Kidney capillary endothelial cell (primary cell): ENCODE results near the gene CACNA1E.
"Not testable (repeated sequence)": the region's sequence is repeated elsewhere in the genome, so short reads cannot be mapped to it uniquely, and the experiment has no call there.

Source experiments
- DNase-seq: peaks from one replicate; pipeline ENCODE4 v3.0.0-alpha.2; 2018; ENCODE audit warnings: low spot score

CACNA1E gene

DNA sequence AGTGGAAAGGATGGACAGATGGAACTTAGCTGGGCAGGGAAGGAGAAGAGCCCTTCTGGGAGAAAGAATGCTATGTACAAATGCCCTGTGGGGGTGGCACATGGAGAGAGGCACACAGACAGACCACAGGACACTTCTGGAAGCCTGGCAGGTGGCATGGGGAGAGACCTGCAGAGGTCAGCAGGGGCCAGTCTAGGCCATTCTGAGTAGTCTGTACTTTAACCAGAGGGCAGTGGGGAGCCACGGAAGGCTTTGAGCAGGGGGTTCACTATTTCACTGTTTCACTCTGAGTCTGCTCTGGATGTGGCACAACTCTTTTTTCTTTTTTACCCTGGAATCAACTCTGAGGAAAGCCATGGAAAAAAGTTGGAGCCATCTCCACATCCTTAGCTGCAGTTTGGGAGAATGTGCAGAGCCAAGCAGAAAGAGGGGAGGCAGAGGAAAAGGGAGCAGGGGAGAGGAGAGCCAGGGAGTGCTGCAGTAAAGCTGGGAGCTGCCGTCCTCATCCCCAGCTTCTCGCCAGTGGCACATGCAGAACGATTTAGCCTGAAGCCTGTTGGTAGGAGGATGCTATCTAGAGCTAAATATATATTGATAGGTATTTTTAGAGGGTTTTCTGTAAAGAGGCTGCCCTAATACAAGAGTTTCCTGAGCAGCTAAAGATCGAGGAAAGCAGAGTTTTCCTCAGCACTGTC lies 34.0 kb downstream of the CACNA1E start:
- DNase-seq = no peak

DNA sequence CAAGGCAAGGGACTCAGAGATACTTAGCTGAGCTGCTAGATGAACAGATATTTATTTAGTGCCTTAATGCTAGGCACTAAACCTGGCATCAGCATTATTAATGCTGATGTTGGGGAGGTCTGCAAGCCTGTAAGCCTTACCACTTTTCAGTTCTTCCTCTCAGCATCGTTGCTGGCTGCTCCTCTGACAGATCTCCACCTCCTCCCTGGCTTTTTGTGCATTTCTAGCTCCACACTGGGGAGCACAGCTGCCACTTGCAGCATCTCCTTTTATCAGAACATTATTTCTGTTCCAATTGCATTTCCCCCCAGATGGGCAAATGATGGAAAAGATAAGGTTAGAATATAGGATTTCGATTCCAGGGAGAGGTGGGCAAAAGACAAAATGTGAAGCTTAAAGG lies 34.8 kb downstream of the CACNA1E start:
- no peak for DNase-seq

DNA sequence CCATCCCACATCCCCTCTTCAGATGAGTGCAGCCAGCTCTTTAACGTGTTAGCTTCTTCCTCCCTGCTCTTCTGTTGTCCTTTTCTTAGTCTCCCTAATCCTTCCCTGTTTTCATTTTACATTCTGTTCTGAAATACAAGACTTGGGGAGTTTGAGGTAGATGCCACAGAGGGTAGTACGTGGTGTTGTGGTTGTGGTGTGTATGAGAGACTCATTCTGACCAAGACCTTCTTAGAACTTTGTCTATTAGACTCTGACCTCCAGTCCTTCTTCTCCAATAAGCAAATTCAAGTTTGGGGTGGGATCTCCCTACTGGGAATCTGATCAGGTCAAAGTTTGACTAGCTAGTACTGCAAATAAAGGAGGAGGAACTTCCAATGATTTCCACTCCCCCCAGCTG lies 39.5 kb downstream of the CACNA1E start:
- DNase-seq = no peak

DNA sequence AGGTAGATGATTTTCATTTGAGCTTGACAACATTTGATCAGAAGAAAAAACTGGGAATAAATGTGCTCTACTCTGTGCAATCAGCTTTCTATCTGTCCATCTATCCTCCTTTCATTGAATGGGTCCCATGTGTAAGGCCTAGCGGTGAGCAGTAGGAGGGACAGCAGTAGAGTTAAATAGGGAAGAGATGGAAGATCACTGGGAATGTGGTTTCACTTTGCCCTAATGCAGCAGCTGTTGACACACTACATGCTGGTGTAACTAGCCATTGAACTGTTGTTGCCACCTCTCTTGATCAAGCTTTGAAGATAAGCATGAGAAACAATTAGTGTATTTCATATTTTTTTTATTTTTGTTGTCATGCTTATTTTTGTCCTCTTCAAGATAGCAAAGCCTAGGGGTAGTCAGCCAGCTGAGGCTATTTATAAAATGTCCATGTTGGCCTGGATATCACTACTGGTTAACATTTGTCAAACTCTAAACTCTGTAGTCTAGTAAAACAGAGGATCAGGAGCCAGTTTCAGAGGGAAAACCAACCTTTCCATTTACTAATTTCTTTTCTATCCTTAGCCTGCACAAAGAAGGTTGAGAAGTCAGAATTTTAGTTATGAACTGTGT lies 41.9 kb downstream of the CACNA1E start:
- no peak for DNase-seq

DNA sequence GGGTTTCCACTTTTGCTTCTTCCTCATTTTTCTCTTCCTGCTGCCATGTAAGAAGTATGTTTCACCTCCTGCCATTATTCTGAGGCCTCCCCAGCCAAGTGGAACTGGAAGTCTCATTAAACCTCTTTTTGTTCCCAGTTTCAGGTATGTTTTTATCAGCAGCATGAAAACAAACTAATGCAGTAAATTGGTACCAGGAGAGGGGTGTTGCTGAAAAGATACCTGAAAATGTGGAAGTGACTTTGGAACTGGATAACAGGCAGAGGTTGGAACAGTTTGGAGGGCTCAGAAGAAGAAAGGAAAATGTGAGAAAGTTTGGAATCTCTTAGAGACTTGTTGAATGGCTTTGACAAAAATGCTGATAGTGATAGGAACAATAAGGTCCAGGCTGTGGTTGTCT lies 44.9 kb downstream of the CACNA1E start:
- not testable (repeated sequence) for DNase-seq

DNA sequence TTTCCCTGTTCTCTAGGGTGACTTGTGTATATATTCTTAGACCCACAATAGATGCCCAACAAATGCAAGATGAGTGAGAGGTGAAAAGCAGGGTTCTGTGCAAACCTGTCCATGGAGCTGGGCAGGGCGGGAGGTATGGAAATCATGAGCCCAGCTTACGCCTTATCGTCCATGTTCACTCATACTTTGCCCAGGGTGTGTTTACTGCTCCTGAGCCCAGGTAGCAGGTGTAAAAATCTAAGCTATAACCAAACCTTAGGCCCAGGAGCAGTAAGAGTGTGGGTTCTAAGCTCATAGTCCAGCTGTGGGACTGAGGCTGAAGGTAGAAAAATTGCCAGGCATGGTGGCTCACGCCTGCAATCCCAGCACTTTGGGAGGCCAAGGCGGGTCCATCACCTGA lies 48.1 kb downstream of the CACNA1E start:
- no peak for DNase-seq

DNA sequence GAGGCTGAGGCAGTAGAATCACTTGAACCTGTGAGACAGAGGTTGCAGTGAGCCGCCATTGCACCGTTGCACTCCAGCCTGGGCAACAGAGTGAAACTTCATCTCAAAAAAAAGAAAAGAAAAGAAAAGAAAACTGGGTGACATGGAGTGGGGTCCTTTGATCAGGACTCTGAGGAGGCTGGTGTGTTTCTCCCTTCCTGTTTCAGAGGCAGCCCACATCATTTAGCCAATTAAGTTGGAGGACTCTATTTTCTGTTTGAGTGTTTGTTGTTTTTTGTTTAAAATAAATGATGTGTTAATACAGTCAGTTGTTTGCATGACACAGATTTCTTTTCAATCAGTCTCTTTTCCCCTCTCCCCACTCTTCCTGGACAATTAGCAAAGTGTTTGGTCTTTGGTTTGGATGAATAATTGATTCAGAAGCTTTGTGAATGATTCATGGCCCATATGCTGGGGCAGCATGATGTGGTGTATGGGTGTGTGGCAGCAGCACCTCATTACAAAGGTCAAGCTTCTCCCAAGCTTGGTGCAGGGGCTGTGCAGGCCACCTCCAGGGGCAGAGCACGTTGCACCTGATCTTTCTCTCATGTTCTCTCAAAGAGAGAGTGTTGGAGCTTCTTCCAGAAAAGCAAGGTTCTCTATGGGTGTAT lies 48.8 kb downstream of the CACNA1E start:
- no peak for DNase-seq

DNA sequence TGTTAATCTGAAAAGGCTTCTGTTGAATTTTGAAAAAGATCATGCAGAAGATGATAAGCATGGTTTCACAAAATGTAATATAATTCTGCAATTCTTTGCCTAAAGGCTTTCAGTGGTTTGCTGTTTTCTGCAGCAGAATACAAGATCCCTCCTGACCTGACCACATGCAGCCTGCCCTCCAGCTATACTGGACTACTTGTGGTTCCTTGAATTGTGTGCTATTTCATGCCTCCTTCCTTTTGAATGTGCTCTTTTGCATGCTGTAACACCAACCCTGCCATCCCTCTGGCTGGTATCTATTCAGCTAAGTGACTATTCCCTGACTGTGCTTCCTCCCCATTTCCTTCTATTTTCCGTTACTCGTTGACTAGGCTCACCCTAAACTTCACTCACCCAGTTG lies 55.5 kb downstream of the CACNA1E start:
- DNase-seq = no peak

DNA sequence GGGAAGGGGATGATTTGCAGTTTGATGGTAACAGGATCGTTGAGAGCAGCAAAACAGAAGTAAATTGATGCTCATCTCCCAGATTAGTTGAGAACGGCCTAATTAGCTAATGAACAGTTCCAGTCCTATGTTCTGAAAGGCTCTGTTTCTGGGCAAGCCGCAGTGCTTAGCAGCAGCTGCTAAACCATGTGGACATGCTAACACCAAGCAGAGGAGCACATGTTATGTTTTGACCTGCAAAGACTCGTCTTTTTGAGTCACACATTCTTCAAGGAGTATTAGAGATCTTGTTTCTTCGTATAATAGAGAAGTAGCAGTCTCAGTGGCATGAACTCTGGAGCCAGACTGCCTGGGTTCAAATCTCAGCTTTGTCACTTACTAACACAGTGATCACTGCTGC lies 58.1 kb downstream of the CACNA1E start:
- DNase-seq = no peak

DNA sequence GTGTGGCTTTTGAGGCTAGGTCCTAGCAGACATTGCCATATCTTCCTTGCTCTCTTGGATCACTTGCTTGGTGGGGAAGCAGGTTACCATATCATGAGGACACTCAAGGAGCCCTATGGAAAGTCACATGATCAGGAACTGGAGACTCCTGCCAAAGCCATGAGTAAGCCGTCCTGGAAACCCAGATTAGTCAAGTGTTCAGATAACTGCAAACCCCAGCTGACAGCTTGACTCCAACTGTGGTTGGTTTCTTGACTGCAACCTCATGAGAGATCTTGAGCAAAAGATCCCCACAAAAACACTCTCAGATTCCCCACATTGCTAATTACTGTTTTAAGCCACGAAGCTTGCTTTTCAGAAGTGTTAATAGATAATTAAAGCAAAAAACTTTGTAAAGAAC lies 58.6 kb downstream of the CACNA1E start:
- DNase-seq = no peak

DNA sequence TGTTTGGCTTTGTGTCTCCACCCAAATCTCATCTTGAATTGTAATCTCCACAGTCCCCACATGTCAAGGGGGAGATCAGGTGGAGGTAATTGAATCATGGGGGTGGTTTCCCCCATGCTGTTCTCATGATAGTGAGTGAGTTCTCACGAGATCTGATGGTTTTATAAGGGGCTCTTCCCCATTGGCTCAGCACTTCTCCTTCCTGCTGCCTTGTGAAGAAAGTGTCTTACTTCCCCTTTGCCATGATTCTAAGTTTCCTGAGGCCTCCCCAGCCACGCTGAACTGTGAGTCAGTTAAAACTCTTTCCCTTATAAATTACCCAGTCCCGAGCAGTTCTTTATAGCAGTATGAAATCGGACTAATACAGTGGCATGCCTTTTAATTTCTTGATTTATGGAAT lies 59.1 kb downstream of the CACNA1E start:
- DNase-seq = not testable (repeated sequence)

DNA sequence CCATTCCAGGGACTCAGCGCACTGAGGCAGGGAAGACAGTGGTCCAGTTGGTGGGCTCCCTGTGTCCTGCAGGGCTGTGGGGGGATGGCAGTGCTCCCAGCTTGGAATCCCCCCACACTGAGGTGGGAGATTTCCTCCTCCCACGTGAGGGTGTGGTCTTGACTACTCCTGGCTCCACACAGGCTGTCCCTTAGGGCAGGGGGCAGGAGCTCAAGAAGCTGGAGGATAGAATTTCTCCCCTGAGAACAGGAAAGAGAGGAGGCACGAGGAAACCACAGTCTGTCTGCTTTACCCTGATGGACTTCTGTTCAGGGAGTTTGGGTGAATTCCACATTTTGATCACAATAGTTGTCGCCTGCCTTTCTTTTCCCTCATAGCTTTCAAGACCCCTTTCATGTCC lies 62.1 kb downstream of the CACNA1E start:
- DNase-seq = no peak

DNA sequence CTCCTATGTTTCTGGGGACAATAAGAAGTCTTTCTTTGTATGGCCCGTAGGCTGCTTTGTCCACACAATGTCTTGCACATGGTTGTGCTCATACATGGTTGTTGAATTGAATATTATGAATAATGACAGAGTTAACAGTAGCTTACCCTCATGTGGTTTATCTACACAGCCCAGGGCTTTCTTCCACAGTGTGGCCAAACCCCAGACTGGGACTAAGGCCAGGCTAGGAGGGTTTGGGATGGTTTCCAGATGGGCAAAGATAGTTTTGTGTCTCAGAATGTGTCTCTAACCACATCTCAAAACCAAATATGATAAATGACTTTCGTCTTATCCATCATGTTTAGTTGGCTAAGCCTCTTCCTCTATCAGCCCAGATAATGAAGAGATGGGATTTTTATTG lies 65.2 kb downstream of the CACNA1E start:
- DNase-seq = no peak

DNA sequence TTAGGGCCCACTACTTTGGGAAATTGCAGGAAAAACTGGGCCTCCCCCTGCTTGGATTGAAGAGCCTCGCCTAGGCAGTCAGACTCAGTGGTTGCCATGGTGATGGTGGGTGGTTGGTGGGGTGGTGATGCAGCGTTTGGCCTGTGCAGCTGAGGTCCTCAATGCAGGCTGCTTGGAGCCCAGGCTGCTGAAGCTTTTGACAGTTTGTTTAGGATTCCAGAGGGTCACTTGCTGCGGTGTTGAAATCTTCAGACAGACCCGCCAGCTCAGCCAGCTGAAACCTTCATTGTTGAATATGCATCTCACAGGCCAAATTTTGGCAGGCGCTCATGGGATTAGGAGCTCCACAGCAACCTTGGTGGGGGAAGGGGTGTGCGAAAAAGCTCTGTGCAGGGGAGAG lies 67.9 kb downstream of the CACNA1E start:
- DNase-seq = no peak

DNA sequence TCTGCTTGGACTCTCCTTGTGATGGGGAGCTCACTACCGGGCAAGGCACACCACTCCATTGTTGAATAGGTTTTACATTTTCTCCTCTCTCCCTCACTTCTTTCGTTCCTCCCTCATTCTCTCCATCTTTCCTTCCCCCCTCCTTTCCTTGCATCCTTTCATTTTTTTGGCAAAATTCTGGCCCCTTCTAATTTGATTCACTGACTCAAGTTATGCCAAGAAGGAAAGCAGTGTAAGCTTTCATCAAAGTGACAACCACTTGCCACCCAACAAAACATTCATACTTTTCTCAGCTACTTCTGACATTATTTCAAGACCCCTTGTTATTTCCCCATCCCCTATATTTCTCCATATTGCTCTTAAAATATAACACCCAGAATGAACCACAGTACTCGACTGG lies 68.4 kb downstream of the CACNA1E start:
- DNase-seq = no peak

DNA sequence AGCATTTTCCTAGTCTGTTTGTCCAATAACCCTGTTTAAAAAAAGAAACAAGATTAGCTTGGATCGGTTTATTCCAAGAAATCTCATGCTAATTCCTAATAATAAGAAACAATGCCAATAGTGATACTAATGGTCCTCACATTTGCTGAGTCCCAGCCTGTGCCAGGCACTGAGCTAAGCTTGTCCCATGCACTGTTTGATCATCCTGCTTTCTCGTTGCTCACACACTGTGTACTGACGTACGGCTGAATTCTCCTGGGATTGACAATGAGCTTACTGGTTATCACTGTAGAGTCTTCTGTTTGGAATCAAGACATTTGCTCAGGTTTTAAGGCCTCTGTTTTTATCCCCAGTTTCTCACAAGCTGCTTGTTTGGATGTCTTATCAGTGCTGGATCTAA lies 71.1 kb downstream of the CACNA1E start:
- no peak for DNase-seq

DNA sequence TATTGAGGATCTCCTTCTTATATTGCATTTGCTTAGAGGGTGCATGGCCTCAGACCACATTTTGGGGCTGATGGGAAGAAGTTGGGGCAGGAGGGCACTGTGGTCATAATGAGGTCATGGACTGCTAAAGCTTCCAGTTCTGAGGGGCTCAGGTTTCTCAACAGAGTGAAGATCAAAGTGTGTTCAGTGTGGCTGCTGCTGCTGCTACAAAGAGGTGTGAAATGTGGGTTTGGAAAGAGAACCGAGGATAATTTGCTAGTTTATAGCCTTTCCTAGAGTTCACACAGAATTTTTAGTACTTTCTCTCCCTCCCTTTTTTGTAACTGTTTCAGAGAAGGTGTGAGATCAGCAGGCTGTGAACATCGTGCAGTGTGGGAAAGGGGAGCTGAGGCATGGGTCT lies 73.3 kb downstream of the CACNA1E start:
- no peak for DNase-seq

DNA sequence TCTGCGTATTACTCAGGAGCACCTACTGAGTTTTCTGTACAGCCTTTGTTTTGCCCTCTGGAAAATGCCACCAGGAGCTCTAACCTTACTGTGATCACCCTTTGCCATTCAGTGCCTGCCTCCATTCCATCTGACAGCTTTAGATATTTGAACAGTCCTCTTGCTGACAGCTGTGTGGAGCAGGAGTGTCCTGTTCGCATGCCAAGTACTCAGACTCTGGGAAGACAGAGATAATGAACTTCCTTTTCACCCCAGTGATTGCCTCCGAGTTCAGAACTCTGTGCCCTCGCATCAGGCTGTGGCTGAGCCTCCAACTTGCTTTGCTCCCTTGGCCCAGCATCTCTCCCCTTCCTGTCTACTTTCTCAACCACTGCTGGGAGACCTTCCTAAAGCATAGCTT lies 74.0 kb downstream of the CACNA1E start:
- no peak for DNase-seq

DNA sequence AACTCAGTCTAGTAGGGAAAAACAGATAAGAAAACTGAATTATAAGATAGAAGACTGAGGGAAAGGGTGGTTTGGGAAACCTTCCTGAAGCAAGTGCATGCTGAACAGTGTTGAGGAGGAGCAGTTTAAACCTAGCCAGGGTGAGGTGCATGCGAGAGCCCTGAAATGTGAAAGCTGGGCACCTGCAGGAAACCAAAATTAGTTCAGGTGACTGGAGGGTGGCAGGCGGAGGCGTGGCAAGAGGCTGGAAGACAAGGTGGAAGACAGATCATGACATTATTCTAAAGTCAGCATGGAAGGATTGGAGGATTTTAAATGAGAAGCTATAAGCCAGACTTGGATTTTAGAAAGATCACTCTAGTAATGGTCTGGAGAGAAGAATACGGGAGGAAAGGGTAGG lies 75.1 kb downstream of the CACNA1E start:
- DNase-seq = no peak

DNA sequence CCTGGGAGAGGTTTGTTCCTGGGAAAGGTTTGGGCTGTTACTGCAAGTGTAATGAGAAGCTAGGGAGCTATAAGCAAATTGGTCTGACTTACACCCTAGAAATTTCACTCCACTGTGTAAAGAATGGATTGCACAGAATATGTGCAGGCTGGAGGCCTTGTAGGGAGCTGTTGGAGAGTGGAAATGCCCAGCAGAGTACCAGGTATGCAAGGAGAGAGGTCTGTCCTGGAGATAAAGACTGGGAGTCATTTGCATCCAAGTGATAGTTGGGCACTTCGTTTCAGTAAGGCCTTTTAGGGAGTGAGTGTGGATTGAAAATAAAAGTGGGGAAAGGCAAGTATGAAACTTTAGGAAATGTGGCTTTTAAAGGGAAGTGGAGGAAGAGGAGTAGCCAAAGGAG lies 75.8 kb downstream of the CACNA1E start:
- no peak for DNase-seq

DNA sequence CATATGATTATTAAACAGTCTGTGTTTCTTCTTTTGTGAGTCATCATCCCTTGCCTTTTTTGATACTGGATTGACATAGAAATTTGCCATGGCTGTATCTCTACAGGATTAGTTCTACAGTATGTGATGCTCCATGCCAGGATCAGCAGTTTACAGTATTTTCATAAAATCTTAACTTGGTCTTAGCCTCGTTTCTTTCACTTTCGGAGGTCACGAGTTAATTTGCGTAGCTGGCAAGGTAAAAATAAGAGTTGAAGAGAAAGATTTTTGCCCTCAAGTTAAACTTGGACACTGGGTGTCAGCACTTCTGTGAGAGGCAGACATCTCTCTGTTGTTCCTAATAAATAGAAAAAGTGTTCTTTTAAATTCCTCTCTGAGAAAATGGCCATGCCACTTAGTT lies 79.1 kb downstream of the CACNA1E start:
- DNase-seq = no peak

DNA sequence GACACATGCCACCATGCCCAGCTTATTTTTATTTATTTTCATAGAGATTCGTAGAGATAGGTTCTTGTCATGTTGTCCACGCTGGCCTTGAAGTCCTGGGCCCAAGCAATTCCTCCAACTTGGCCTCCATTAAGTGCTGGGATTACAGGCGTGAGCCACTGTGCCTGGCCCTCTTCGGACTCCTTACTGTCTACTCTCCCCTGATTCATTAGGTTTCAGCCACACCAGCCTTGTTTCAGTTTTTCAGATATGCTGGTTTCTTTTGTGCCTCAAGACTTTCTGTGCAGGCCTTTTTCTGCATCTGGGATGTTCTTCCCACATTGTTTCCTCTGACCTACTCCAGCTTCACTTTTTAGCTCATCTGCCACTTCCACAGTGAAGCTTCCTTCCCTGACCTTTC lies 85.4 kb downstream of the CACNA1E start:
- DNase-seq = no peak

DNA sequence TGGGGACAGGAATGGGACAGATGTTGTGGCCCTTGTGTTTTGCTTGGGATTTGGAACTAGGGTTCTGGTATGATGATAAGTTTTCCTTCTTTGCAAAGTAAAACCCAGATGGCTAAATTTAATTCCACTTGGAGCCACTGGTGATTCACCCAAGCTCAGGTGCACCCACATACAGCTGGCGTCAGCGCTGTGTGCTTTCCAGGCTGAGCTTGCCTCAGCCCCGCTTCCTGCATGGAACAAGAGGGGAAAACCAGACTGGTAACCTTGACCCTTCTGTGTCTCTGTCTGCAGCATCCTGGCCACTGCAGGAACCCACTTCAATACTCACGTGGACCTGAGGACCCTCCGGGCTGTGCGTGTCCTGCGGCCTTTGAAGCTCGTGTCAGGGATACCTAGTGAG lies 94.2 kb downstream of the CACNA1E start:
- no peak for DNase-seq

DNA sequence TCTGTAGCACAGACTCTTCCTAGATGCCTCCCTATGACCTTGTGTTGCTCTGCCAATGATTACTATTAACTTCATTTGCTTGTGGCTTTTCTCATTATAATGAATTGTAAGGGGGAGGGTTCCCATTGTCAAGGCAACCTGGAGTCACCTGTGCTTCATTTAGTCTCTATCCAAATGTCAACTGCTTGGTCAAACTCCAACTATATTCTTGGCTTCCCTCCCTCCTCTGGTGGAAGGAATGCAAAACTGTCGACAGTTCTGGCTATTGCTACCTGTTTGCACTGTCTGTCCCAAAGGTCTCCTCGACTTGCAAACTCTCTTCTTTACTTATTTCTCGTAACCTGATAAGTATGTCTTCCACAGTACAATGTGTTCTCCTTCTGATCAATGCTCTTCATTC lies 100.3 kb downstream of the CACNA1E start:
- no peak for DNase-seq
